NCI-H187 treated with DMSO at 0.1 percent for 48 hours (cell line): ENCODE results near the gene FGF3.

ENCODE experiments used
- DNase-seq: peaks from one replicate; lab custom pipeline; 2025; lab: John Stamatoyannopoulos, UW

The FGF3 gene

GRCh38 chr11:69823641-69824265 lies 4.5 kb upstream of the FGF3 start:
- no peak for DNase-seq

- DNase-seq = no peak
Observed at GRCh38 chr11:69822676-69823494, 3.7 kb upstream of the FGF3 start.

GRCh38 chr11:69821511-69822040 lies 2.4 kb upstream of the FGF3 start:
- DNase-seq = no peak

DNA sequence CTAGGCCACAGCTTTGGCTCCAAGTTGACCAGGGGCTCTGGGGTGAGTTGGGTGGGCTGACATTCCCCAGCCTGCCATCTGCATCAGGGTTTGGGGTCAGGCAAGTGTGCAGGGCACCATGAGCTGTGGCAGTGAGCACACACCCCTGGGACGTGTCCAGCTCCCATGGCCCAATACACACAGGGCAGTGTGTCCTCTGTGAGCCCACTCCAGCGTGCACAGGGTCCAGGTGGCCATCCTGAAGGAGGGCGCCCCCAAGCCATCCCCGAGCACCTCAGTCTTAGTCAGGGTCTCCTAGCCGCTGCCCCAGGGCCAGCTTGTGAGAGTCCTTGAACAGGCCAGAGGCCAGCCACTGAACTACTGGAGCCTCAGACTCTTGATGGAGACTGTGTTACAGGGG lies 1.2 kb upstream of the FGF3 start:
- DNase-seq = no peak

DNA sequence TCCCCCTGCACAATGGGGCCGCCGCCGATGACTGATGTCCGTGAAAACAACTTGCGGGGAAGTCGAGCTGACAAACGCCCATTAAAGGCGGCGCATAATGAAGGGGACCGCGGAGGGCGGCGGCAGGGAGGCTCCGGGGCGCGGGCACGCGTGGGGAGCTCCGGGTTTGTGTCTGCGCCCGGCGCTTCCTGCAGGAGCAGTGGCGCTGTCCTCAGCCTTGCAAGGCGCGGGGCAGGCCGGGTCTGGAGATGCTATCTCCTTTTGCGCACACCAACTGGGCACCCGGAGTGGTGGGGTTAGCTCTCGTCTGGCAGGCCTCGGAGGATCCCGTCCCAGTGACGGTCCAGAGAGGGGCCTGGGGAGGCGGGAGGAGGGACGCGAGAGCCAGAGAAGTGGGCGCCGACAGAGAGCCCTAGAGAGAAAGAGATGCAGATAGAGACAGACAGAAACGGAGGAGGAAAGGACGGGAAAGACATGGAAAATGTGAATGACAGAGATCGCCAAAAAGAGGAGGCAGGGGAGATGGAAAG lies 390 bp upstream of the FGF3 start:
- no peak for DNase-seq

DNA sequence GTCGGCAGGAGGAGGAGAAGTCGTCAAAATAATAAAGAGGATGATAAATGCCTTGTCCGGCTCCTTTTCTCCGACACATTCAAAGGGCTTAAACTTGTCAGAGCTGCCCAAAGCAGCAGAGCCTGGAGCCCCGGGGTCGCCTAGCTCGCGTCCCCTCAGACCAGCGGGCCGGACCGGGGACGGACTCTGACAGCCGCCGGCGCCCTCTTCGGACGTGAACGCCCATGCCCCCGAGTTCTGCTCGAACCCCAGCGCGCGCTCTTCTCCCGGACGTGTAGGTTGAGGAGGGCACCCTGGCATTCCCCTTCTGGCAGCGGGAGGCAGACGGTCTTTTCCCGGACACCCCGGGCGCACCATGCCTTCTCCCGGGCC lies 999 bp downstream of the FGF3 start:
- DNase-seq = no peak

GRCh38 chr11:69817265-69818230 lies 1.7 kb downstream of the FGF3 start:
- DNase-seq = no peak

DNA sequence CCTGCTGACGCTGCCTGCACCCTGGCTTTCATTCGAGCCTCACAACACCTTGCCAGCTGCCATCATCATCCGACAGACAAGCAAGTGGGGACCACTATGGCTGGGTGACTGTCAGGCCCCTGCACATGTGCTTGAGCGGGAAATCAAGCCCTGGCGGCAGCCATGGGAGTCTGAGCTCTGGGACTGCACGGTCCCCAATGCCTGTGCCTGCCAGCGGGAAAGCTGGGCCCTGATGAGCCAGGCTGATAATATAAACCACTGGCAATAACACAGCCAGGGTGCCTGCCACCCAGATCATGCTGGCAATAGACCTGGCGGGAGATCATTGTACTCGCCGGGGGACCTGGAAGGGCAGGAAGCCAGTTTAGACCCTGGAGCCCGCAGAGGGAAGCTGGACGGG lies 2.5 kb downstream of the FGF3 start:
- DNase-seq = no peak

DNA sequence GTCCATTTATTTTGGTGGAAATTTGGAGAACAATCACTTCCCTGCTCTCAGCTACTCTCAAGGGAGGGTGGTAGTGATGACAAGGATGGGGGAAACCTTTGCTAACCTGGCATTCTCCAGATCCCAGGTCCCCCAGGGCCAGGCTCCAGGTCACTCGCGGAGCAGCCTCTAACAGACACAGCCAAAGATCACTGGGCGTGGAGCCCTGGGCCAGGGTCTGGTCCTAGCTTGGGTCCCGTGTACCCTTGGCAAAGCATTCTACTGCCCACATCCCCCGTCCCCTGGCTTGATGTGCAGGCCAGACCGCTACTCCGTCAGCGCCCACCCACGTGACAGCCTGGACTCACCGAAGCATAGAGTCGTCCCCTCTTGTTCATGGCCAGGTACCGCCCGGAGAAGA lies 3.2 kb downstream of the FGF3 start:
- no peak for DNase-seq

- no peak for DNase-seq
Observed at GRCh38 chr11:69814902-69815301, 4.3 kb downstream of the FGF3 start.

DNA sequence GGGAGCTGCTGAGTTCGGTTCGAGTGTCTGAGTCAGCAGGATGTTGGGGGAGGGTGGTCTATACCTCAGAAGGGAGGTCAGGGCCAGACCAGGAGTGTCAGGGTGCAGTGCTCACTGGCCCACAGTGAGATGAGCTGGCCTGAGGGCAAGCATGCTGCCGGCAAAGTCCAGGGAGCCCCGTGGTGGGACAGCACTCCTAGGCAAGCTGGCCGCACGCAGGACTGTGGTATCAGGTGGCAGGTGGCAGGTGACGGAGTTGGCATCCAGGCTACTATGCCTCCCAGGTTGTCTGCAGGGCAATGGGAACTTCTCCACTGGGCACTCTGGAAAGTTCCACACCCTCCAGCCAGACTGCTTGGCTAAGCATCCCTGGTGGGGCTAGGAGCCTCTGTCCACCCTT lies 4.8 kb downstream of the FGF3 start:
- DNase-seq = no peak

GRCh38 chr11:69813839-69814238 lies 5.4 kb downstream of the FGF3 start:
- no peak for DNase-seq

- DNase-seq = no peak
Observed at GRCh38 chr11:69812946-69813345, 6.3 kb downstream of the FGF3 start.

DNA sequence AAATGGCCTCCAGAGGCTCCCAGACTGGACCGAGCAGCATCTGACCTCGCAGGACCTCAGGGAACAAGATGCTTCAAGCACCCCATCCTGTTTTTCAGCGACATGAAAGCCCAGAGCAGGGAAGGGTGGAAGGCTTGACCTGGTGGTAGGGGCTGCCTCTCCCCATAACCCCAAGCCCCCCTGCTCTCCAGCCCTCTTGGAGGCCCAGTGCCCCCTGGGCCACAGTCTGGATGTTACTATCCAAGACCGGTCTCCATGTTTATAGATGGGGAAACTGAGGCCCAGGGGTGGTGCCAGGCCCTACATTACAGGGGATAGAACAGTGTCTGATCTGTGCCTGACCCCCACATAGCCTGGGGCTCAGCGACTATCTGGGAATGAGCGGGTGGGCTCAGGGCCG lies 7.0 kb downstream of the FGF3 start:
- no peak for DNase-seq

GRCh38 chr11:69811431-69811830 lies 7.8 kb downstream of the FGF3 start:
- no peak for DNase-seq

DNA sequence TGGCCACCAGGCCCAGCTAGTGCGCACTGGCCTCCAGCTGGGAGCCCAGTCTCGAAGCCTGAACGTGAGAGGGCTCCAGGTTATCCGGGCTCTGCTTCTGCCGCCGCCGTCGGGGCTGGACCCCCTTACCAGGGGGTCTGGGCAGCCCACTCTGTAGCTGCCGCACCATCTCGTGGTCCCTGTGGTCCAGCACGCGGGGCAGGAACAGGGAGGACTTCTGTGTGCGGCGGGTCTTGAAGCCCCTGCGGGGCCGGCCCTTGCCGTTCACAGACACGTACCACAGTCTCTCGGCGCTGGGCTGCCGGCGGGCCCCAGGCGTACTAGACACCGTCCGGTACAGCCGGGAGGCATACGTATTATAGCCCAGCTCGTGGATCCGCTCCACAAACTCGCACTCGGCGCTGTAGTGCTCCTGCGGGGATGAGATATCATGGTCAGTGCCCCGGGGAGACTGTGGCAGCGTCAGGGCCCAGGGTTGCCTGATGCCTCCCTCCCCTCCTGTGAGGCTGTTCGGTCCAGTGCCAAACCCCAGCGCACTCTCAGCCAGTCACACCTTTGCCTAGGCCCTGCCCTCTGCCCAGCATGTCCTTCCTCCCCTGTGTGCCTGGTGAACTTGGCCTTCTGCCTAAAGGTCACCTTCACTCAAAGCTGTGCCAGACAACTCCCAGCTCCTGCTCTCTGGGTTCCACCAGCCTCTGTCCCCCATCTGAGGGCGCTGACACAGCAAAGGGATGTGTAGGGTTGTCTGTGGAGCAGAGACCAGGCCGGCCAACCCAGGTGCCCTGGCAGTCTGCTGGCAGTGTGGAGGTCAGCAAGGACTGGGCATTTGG lies 8.7 kb downstream of the FGF3 start:
- no peak for DNase-seq

GRCh38 chr11:69808667-69809086 lies 10.5 kb downstream of the FGF3 start:
- no peak for DNase-seq

DNA sequence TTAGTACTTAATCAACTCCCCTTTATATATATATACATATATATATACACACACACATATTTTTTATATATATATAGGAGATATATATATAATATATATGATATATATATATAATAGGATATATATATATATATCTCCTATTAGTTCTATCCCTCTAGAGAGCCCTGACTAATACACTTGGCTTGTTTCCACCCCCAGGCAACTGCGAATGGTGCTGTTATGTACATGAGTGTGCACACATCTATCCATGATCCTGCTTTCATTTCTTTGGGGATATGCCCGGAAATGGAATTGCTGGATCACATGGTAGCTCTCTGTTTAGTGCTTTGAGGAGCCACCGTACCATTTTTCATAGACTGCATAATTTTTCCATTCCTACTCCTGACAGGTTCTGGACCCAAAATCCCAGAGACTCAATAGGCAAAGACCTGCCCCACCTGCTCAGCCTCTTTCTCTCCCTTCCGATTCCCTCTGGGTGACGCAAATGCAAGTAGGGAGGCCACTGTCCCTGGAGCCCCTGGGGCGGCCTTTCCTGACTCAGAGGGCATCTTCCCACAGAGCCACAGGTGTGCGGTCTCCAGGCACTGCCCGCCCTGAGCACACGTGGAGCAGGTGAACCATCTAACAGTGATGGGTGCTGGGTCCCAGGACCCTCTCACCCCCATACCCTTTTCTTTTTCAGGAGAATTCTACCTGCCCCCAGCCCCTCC lies 12.0 kb downstream of the FGF3 start:
- no peak for DNase-seq

DNA sequence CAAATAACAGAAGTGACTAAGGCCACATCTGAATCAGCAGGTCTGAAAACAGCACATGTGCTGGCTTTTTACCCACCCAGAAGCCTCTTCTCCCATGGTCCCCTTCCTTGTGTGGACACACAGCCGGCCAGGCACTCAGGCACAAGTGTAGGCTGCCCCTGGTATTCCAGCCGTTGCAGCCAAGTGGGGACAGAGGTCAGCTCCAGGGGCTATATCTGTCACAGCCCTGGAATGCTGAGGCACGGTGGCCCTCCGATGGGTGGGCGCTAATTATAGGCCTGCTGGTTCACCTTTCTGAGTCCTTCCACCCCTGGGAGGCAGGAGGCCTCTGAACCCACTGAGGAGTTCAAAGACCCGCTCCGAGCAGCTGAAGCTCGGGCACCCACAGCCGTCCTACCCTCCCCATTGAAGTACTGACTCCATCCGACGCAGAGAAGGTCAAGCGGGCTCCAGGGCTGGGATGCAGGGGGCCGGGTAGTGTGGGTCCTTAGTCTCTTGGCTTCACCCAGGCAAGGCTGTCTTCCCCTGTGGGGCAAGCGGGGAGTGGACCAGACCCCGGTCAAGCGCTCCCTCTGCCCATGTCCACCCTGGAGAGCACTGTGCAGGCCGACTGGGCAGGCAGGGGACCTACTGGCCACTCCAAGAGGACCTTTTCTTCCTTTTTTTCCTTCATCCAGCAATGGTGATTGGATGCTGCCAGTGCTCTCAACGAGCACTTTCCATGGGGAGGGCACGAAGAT lies 14.3 kb downstream of the FGF3 start:
- DNase-seq = no peak
